H1 (cell line): ENCODE data around the gene SLAMF1. TPM values are rescaled to one million over a fixed set of nuclear protein-coding genes. Genes with fewer than 3 reads are reported as not detected.

Experiments used
- MAFK ChIP-seq: IDR thresholded peaks from 2 replicates; pipeline ENCODE4 v1.6.1; 2012; ENCODE audit warnings: low read depth, mild to moderate bottlenecking, improper control_type of control experiment, low read length
- polyA plus RNA-seq, 7 experiments: library from polyadenylated mRNA; depleted of rRNA in 3 of 7; stranded (reverse) in 5 of 7; unstranded in 2 of 7; fragments of >200 nt in 5 of 7; fragments of 200-250 nt in 2 of 7; gene quantifications; 1 replicate in 5 of 7; 2 replicates in 1 of 7; 4 replicates in 1 of 7; pipeline versions ENCODE4 v1.2.1 to v1.2.3, GENCODE V29; 2011 to 2013; ENCODE audit warnings: missing spikeins in 2 of 7, mixed read lengths in 2 of 7
- total RNA-seq: library from RNA; stranded (reverse); fragmentation: NEBNext Ultra II Directional; extraction: Animal tissue kit (Norgen Biotek cat#: 25700); gene quantifications from 2 replicates; pipeline ENCODE4 v1.2.1, GENCODE V29; 2021
- TF ChIP-seq, protein P1 (sequence below): fragments of 300-600 bp; sonication (generic); IDR thresholded peaks from 2 replicates; pipeline ENCODE4 v1.7.1; 2012; ENCODE audit warnings: low read length, moderate library complexity, mild to moderate bottlenecking, inconsistent platforms; ENCODE audit not compliant: insufficient replicate concordance

Gene SLAMF1
- total and polyA plus RNA-seq, 2 of the 8 experiments (the other 6 are each of a cell fraction or from before 2014, with no cell fraction given) = not detected

DNA sequence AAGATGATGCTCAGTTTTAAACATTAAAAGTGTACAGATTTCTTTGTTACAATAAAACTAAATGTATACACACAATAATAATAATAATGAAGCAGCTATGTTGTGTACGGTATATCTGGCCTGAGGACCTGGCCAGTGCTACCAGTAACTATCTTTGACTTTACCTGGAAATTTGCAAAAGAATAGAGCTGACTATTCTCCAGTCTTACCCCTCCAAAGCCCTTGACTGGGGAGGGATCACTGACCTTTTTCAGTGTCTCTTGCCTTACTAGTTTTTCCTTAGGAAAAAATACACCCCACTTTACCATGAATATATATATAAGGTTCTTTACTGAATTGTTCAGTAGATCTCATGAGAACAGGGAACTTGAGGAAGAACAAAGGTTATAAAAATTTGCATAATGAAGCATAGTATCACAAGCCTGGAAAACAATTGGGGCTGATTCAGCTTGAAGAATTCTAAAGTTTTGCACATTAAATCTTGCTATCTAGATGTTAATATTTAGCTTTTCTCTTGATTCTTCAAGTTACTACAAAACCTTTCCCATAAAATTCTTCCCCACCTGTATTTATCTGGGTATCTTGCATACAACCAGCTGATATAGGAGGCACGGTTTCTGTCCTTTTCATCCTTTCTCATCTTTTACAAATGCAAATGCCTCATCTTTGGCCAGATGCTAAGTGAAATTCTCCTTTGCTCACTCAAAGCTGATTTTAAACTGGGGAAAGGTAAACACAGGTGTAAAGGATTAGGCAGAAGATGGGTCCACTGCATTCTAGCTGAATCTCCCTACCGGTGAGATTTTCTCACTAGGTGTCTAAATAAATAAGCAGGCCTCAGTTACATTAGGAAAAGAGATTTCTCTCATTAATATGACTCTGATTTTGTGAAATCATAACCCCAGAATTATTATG lies 25.0 kb upstream of the SLAMF1 start (continued):
- TF ChIP-seq, protein P1, sequence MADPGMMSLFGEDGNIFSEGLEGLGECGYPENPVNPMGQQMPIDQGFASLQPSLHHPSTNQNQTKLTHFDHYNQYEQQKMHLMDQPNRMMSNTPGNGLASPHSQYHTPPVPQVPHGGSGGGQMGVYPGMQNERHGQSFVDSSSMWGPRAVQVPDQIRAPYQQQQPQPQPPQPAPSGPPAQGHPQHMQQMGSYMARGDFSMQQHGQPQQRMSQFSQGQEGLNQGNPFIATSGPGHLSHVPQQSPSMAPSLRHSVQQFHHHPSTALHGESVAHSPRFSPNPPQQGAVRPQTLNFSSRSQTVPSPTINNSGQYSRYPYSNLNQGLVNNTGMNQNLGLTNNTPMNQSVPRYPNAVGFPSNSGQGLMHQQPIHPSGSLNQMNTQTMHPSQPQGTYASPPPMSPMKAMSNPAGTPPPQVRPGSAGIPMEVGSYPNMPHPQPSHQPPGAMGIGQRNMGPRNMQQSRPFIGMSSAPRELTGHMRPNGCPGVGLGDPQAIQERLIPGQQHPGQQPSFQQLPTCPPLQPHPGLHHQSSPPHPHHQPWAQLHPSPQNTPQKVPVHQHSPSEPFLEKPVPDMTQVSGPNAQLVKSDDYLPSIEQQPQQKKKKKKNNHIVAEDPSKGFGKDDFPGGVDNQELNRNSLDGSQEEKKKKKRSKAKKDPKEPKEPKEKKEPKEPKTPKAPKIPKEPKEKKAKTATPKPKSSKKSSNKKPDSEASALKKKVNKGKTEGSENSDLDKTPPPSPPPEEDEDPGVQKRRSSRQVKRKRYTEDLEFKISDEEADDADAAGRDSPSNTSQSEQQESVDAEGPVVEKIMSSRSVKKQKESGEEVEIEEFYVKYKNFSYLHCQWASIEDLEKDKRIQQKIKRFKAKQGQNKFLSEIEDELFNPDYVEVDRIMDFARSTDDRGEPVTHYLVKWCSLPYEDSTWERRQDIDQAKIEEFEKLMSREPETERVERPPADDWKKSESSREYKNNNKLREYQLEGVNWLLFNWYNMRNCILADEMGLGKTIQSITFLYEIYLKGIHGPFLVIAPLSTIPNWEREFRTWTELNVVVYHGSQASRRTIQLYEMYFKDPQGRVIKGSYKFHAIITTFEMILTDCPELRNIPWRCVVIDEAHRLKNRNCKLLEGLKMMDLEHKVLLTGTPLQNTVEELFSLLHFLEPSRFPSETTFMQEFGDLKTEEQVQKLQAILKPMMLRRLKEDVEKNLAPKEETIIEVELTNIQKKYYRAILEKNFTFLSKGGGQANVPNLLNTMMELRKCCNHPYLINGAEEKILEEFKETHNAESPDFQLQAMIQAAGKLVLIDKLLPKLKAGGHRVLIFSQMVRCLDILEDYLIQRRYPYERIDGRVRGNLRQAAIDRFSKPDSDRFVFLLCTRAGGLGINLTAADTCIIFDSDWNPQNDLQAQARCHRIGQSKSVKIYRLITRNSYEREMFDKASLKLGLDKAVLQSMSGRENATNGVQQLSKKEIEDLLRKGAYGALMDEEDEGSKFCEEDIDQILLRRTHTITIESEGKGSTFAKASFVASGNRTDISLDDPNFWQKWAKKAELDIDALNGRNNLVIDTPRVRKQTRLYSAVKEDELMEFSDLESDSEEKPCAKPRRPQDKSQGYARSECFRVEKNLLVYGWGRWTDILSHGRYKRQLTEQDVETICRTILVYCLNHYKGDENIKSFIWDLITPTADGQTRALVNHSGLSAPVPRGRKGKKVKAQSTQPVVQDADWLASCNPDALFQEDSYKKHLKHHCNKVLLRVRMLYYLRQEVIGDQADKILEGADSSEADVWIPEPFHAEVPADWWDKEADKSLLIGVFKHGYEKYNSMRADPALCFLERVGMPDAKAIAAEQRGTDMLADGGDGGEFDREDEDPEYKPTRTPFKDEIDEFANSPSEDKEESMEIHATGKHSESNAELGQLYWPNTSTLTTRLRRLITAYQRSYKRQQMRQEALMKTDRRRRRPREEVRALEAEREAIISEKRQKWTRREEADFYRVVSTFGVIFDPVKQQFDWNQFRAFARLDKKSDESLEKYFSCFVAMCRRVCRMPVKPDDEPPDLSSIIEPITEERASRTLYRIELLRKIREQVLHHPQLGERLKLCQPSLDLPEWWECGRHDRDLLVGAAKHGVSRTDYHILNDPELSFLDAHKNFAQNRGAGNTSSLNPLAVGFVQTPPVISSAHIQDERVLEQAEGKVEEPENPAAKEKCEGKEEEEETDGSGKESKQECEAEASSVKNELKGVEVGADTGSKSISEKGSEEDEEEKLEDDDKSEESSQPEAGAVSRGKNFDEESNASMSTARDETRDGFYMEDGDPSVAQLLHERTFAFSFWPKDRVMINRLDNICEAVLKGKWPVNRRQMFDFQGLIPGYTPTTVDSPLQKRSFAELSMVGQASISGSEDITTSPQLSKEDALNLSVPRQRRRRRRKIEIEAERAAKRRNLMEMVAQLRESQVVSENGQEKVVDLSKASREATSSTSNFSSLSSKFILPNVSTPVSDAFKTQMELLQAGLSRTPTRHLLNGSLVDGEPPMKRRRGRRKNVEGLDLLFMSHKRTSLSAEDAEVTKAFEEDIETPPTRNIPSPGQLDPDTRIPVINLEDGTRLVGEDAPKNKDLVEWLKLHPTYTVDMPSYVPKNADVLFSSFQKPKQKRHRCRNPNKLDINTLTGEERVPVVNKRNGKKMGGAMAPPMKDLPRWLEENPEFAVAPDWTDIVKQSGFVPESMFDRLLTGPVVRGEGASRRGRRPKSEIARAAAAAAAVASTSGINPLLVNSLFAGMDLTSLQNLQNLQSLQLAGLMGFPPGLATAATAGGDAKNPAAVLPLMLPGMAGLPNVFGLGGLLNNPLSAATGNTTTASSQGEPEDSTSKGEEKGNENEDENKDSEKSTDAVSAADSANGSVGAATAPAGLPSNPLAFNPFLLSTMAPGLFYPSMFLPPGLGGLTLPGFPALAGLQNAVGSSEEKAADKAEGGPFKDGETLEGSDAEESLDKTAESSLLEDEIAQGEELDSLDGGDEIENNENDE = no peak
- no peak for TF ChIP-seq MAFK
